GM19099 (cell line): Measurements from ENCODE around the gene NF2.

Experiments used
- POLR2A ChIP-seq: IDR thresholded peaks from 3 replicates; pipeline ENCODE4 v1.6.1; 2011; ENCODE audit warnings: low read depth; ENCODE audit not compliant: insufficient read length; ENCODE audit errors: extremely low read depth

Gene NF2

GRCh38 chr22:29603358-29604075 is at the start of gene NF2:
Gene NF2, plus strand, starts transcription at chr22:29603633. Its CDS starts 366 bp downstream, at chr22:29603999.
- TF ChIP-seq POLR2A, result peak; percentile 77

- no peak for TF ChIP-seq POLR2A
Measured at GRCh38 chr22:29555065-29555644, 48.3 kb upstream of the NF2 start.

GRCh38 chr22:29559030-29559429 is 44.4 kb upstream of the NF2 start:
- no peak for TF ChIP-seq POLR2A

- TF ChIP-seq POLR2A, result no peak
Measured at GRCh38 chr22:29559853-29560252, 43.6 kb upstream of the NF2 start.

- no peak for TF ChIP-seq POLR2A
Measured at GRCh38 chr22:29563652-29564460, 39.6 kb upstream of the NF2 start.

GRCh38 chr22:29567338-29567737 is 36.1 kb upstream of the NF2 start:
- TF ChIP-seq POLR2A, result no peak

- TF ChIP-seq POLR2A, result no peak
Measured at GRCh38 chr22:29569011-29569678, 34.3 kb upstream of the NF2 start.

DNA sequence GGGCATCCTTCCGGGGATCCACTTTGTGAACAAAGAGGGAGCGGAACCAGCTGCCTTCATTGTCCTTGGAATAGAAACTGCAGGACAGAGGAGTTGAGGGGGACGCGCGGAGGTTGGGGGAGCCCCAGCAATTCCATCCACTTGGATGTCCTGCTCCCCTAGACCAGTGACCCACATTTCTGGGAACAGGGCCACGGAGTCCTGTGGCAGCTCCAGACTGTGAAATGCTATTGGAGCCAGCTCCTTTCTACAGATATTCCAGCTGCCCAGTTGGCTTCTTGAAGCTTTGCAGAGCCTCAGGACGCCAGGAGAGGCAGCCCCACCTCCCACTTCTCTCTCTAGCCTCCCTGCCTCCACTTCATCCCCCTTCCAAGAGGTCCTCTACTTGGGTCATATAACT is 33.0 kb upstream of the NF2 start:
- no peak for TF ChIP-seq POLR2A

GRCh38 chr22:29570912-29571549 is 32.4 kb upstream of the NF2 start:
- no peak for TF ChIP-seq POLR2A

GRCh38 chr22:29574762-29575450 is 28.5 kb upstream of the NF2 start:
- no peak for TF ChIP-seq POLR2A

DNA sequence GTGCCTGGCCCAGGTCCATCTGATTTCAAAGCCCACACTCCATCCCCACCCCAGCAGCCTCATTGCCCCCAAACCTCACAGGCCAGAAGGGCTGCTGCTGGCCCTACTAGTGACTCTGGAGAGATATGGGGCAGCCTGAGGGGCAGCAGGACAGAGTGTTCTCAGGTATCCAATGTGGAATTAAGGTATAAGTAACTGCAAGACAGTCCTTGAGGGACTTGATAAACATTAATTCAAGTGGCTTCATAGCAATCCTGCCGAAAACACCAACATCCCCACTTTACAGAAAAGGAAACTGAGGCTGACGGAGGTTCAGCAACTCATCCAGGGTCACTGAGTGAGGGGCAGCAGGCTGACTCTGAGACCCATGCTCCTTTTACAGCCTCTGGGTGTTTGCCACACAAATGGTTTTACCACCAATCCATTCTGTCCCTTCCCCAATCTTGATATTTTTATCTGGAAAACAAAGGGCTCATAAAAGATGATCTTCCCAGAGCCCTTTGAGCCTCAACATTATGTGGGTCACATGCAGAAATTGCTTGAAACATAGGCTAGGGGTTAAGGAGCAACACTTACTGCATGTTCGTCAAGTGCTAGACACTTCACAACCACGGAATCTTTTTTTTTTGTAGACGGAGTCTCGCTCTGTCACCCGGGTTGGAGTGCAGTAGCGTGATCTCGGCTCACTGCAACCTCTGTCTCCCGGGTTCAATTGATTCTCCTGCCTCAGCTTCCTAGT is 24.8 kb upstream of the NF2 start:
- no peak for TF ChIP-seq POLR2A

DNA sequence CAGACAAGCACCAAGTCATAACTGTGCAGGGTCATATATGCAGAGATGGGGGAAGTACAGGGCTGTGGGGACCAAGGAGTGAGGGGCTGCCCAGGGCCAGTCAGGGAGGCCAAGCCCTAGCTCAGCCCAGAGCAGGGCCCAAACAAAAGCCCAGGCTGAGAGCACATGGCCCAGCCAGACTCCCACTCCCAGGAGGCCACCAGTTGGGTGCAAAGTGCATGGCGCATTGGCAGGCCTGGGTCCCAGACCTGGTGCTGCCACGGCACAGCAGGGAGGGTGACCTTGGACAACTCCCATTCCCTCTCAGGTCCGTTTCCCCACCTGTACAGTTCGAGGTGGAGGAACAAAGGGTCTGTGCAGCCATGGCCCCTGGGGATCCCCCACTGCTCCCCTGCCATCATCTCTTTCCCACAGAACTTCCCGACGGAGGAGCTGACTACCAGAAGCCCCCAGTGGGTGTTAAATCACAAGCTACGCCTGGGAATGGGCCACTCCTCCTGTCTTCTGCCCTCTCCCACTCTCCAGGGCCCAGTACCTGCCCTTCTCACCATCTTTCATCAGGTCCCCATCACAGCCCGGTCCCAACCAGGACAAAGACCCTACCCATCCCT is 23.1 kb upstream of the NF2 start:
- TF ChIP-seq POLR2A, result no peak

GRCh38 chr22:29581799-29582198 is 21.6 kb upstream of the NF2 start:
- TF ChIP-seq POLR2A, result no peak
